Right lobe of liver (tissue), 6 donors: ENCODE data around the gene ZBTB44. TPM values are rescaled to one million over a fixed set of nuclear protein-coding genes. Genes with fewer than 3 reads are reported as not detected.
"Not testable (repeated sequence)": the region's sequence is repeated elsewhere in the genome, so short reads cannot be mapped to it uniquely, and the experiment has no call there.

ENCODE experiments used
- ATAC-seq, 4 donors: fragments of 200-7000 bp; cut with Tn5 transposase; one replicate each; pipeline ENCODE4 v1.9.1; 2020; ENCODE audit warnings: mild to moderate bottlenecking in 4 of 4, moderate library complexity in 4 of 4
- DNase-seq, 3 donors: peaks; one replicate each; pipeline ENCODE4 v3.0.0-alpha.2; 2020
- H3K27ac ChIP-seq, 3 donors: fragments of 200-600 bp; one replicate each; pipeline ENCODE4 v1.8.0; 2022
- H3K27me3 ChIP-seq, 2 donors: fragments of 200-600 bp; one replicate each; pipeline ENCODE4 v1.8.0; 2022
- H3K36me3 ChIP-seq, 4 donors: fragments of 200-600 bp; sonication (generic) in 1 of 4; one replicate each; pipeline versions ENCODE4 v1.5.1 to v1.8.0; 2017 to 2022; ENCODE audit warnings: control low read depth in 1 of 4
- H3K4me1 ChIP-seq, 4 donors: fragments of 200-600 bp; sonication (generic) in 1 of 4; one replicate each; pipeline versions ENCODE4 v1.5.1 to v1.8.0; 2017 to 2022; ENCODE audit warnings: control low read depth in 1 of 4
- H3K4me3 ChIP-seq, 3 donors: fragments of 200-600 bp; one replicate each; pipeline ENCODE4 v1.8.0; 2022
- H3K9me3 ChIP-seq, 4 donors: fragments of 200-600 bp; sonication (generic) in 1 of 4; one replicate each; pipeline versions ENCODE4 v1.5.1 to v1.8.0; 2017 to 2022; ENCODE audit warnings: control low read depth in 1 of 4
- CTCF ChIP-seq, 4 donors: fragments of 200-600 bp in 3 of 4; fragments of 450-650 bp in 1 of 4; IDR thresholded peaks; one replicate each; pipeline versions ENCODE4 v1.5.1 to v1.8.0; 2016 to 2022; ENCODE audit warnings: antibody characterized with exemption in 4 of 4, mild to moderate bottlenecking in 2 of 4
- POLR2A ChIP-seq: fragments of 450-650 bp; IDR thresholded peaks from one replicate; pipeline ENCODE4 v1.6.1; 2017; ENCODE audit warnings: antibody characterized with exemption, mild to moderate bottlenecking
- WGBS: methylation state at CpG from one replicate; pipeline ENCODE4 v1.1.6; 2018; ENCODE audit warnings: low coverage, low lambda C conversion rate; ENCODE audit not compliant: insufficient coverage; ENCODE audit errors: missing lambda C conversion rate; 5-methylcytosine and 5-hydroxymethylcytosine counted together
- intact Hi-C, 2 donors: fragments of 100-400 bp; cut with DNase I; formaldehyde crosslinking; loops; one replicate each; pipeline versions ENCODE4 v1.11.2 to v1.14.1; 2022
- total RNA-seq, 6 experiments: library from RNA; depleted of rRNA in 2 of 6; stranded (reverse); fragments of >200 nt in 2 of 6; fragmentation: NEBNext Ultra II Directional in 3 of 6; extraction: Animal tissue kit (Norgen Biotek cat#: 25700) in 3 of 6; gene quantifications; one replicate each; pipeline versions ENCODE4 v1.1.0 to v1.2.4, GENCODE V29; 2016 to 2023
- donor health status: DM: no; HTN: yes; CAD: no.
- donor health status: DM: no; HTN: no; CAD: no.
- donor health status: DM: no; HTN: no; CAD: no.
- donor health status: DM: no; HTN: yes; CAD: no.
- donor health status: DM: no; HTN: yes; CAD: no.

The ZBTB44 gene
- total RNA-seq, 6 experiments from 2014 or later, result 16.3 to 22.4 (median 18.4) TPM

GRCh38 chr11:130246270-130246669 lies 68.4 kb downstream of the ZBTB44 start:
- WGBS, result 38% methylated on average over 1 of the region's 1 CpG
- Histone ChIP-seq H3K4me3 (no peak overlapping the region), H3K27ac (no peak overlapping the region), H3K27me3 (no peaks in the 10 kb centered on the region), H3K36me3 (no peaks in the 10 kb centered on the region), H3K4me1 (peaks cover 0 to 19% (median 7%) of the 10 kb centered on the region in 4 donors), H3K9me3 (no peaks in the 10 kb centered on the region)
- intact Hi-C loops, result no loop called here
- no peak for ATAC-seq
- no peak for DNase-seq
- TF ChIP-seq CTCF (IDR thresholded peaks at IDR 0.05) (no peak), POLR2A (no peak)

GRCh38 chr11:130245375-130245774 lies 69.3 kb downstream of the ZBTB44 start:
- WGBS, result 80% methylated on average over 5 of the region's 6 CpGs
- H3K27me3 ChIP-seq, intact Hi-C loops, H3K27ac ChIP-seq, H3K4me3 ChIP-seq, H3K9me3 ChIP-seq, H3K36me3 ChIP-seq, DNase-seq, ATAC-seq: not testable (repeated sequence)
- peaks cover 0 to 19% (median 7%) of the 10 kb centered on the region in 4 donors for H3K4me1 ChIP-seq

- Histone ChIP-seq H3K4me1 (peaks cover 0 to 19% (median 7%) of the 10 kb centered on the region in 4 donors), H3K4me3 (no peak overlapping the region), H3K36me3 (no peaks in the 10 kb centered on the region), H3K27me3 (no peaks in the 10 kb centered on the region), H3K9me3 (no peaks in the 10 kb centered on the region), H3K27ac (no peak overlapping the region)
- DNase-seq, result no peak
- WGBS, result 97% methylated on average over 3 of the region's 3 CpGs
- ATAC-seq, result no peak
- intact Hi-C loops, result no loop called here
- TF ChIP-seq CTCF (IDR thresholded peaks at IDR 0.05), result no peak
- no peak for TF ChIP-seq POLR2A
These were observed 69.9 kb downstream of the ZBTB44 start for GRCh38 chr11:130244848-130245247.

GRCh38 chr11:130243816-130244215 lies 70.9 kb downstream of the ZBTB44 start:
- peaks cover 0 to 19% (median 7%) of the 10 kb centered on the region in 4 donors for H3K4me1 ChIP-seq
- no peak for TF ChIP-seq CTCF (IDR thresholded peaks at IDR 0.05)
- 3% methylated on average over 2 of the region's 2 CpGs for WGBS
- DNase-seq (no peak), ATAC-seq (peak; percentile 79 to 89 (median 83))
- H3K27ac ChIP-seq, result no peak overlapping the region
- no peak overlapping the region for H3K4me3 ChIP-seq
- H3K9me3 ChIP-seq, result no peaks in the 10 kb centered on the region
- H3K36me3 ChIP-seq, result no peaks in the 10 kb centered on the region
- intact Hi-C loops, result no loop called here
- H3K27me3 ChIP-seq, result no peaks in the 10 kb centered on the region

GRCh38 chr11:130241713-130242112 lies 73.0 kb downstream of the ZBTB44 start:
- peaks cover 0 to 4% (median 0%) of the 10 kb centered on the region in 4 donors for H3K36me3 ChIP-seq
- TF ChIP-seq CTCF (IDR thresholded peaks at IDR 0.05), result no peak
- DNase-seq, result no peak
- H3K4me3 ChIP-seq, result no peak overlapping the region
- no peaks in the 10 kb centered on the region for H3K9me3 ChIP-seq
- no peaks in the 10 kb centered on the region for H3K27me3 ChIP-seq
- WGBS, result 90% methylated on average over 2 of the region's 2 CpGs
- H3K4me1 ChIP-seq, result peaks cover 0 to 19% (median 7%) of the 10 kb centered on the region in 4 donors
- H3K27ac ChIP-seq, result no peak overlapping the region
- intact Hi-C loops, result no loop called here
- no peak for ATAC-seq
